Liver (tissue), 9 donors: ENCODE measurements around the gene VAV3. TPM values are rescaled to one million over a fixed set of nuclear protein-coding genes. Genes with fewer than 3 reads are reported as not detected.

ENCODE experiments used
- DNase-seq: peaks from one replicate; pipeline ENCODE4 v3.0.0-alpha.2; 2017; ENCODE audit warnings: low spot score
- H3K27ac ChIP-seq, 2 donors: one replicate each; pipeline ENCODE4 v1.7.0; 2013; ENCODE audit warnings: inconsistent platforms in 2 of 2, low read length in 2 of 2, control low read depth in 1 of 2, low read depth in 1 of 2, mild to moderate bottlenecking in 1 of 2
- H3K27me3 ChIP-seq, 4 donors: one replicate each; pipeline versions ENCODE4 v1.6.1 to v1.7.0; 2013; ENCODE audit warnings: low read length in 3 of 4, inconsistent platforms in 1 of 4, mild to moderate bottlenecking in 1 of 4, moderate library complexity in 1 of 4; ENCODE audit not compliant: control insufficient read depth in 4 of 4, insufficient read depth in 4 of 4
- H3K36me3 ChIP-seq, 4 donors: one replicate each; pipeline versions ENCODE4 v1.6.1 to v1.7.0; 2013; ENCODE audit warnings: low read length in 3 of 4, mild to moderate bottlenecking in 3 of 4, low read depth in 1 of 4, moderate library complexity in 1 of 4; ENCODE audit not compliant: control insufficient read depth in 4 of 4, insufficient read depth in 3 of 4
- H3K4me1 ChIP-seq, 4 donors: one replicate each; pipeline versions ENCODE4 v1.6.1 to v1.7.0; 2013; ENCODE audit warnings: low read length in 3 of 4, mild to moderate bottlenecking in 3 of 4, moderate library complexity in 1 of 4; ENCODE audit not compliant: control insufficient read depth in 4 of 4, insufficient read depth in 4 of 4
- H3K4me3 ChIP-seq, 3 donors: one replicate each; pipeline versions ENCODE4 v1.6.1 to v1.7.0; 2013; ENCODE audit warnings: low read length in 3 of 3, control low read depth in 1 of 3, low read depth in 1 of 3, mild to moderate bottlenecking in 1 of 3
- H3K9ac ChIP-seq, 2 donors: one replicate each; pipeline ENCODE4 v1.7.0; 2013; ENCODE audit warnings: low read length in 2 of 2, mild to moderate bottlenecking in 2 of 2, moderate library complexity in 2 of 2, control low read depth in 1 of 2, low read depth in 1 of 2
- H3K9me3 ChIP-seq, 4 donors: one replicate each; pipeline versions ENCODE4 v1.6.1 to v1.7.0; 2013; ENCODE audit warnings: low read length in 3 of 4; ENCODE audit not compliant: control insufficient read depth in 4 of 4
- EGR1 ChIP-seq, 2 donors: IDR thresholded peaks; 2 replicates each; pipeline ENCODE4 v1.6.1; 2016 to 2018; ENCODE audit warnings: antibody characterized with exemption in 2 of 2, low read depth in 2 of 2
- GABPA ChIP-seq, 2 donors: IDR thresholded peaks in 1 of 2; conservative IDR thresholded peaks in 1 of 2; 2 replicates each; pipeline ENCODE4 v1.6.1; 2016; ENCODE audit warnings: antibody characterized with exemption in 2 of 2, mild to moderate bottlenecking in 1 of 2, moderate library complexity in 1 of 2
- HNF4G ChIP-seq: IDR thresholded peaks from 2 replicates; pipeline ENCODE4 v1.6.1; 2016; ENCODE audit warnings: antibody characterized with exemption
- RAD21 ChIP-seq, 2 donors: IDR thresholded peaks; 2 replicates each; pipeline ENCODE4 v1.6.1; 2016; ENCODE audit warnings: antibody characterized with exemption in 2 of 2, mild to moderate bottlenecking in 2 of 2
- RXRA ChIP-seq, 2 donors: IDR thresholded peaks; 2 replicates each; pipeline ENCODE4 v1.6.1; 2017 to 2018; ENCODE audit warnings: antibody characterized with exemption in 2 of 2, mild to moderate bottlenecking in 1 of 2
- TAF1 ChIP-seq: conservative IDR thresholded peaks from 2 replicates; pipeline ENCODE4 v1.6.1; 2016; ENCODE audit warnings: antibody characterized with exemption, mild to moderate bottlenecking
- YY1 ChIP-seq: IDR thresholded peaks from 2 replicates; pipeline ENCODE4 v1.6.1; 2016; ENCODE audit warnings: antibody characterized with exemption, mild to moderate bottlenecking
- WGBS: extraction: QIAGEN DNeasy Blood & Tissue Kit; methylation state at CpG from one replicate; pipeline ENCODE4 v1.1.7; 2013; 5-methylcytosine and 5-hydroxymethylcytosine counted together
- polyA plus RNA-seq, 2 donors: library from polyadenylated mRNA; stranded (reverse) in 1 of 2; unstranded in 1 of 2; fragments of 200-250 nt in 1 of 2; fragments of >200 nt in 1 of 2; fragmentation: Nextera tagmentation in 1 of 2; extraction: Ambion mirVana in 1 of 2; gene quantifications; one replicate each; pipeline versions ENCODE4 v1.2.1 to v1.2.3, GENCODE V29; 2013 to 2015
- total RNA-seq, 2 donors: library from RNA; depleted of rRNA; stranded (reverse); fragments of >200 nt; gene quantifications; one replicate each; pipeline ENCODE4 v1.2.3, GENCODE V29; 2014
- TF ChIP-seq, protein P1 (sequence below): IDR thresholded peaks from 2 replicates; pipeline ENCODE4 v1.6.1; 2016; ENCODE audit warnings: antibody characterized with exemption
- TF ChIP-seq, protein P2 (sequence below): IDR thresholded peaks from 2 replicates; pipeline ENCODE4 v1.6.1; 2016; ENCODE audit warnings: antibody characterized with exemption
- TF ChIP-seq, protein P3 (sequence below): IDR thresholded peaks from 2 replicates; pipeline ENCODE4 v1.6.1; 2016; ENCODE audit warnings: antibody characterized with exemption, mild to moderate bottlenecking
- TF ChIP-seq, protein P4 (sequence below): fragments of 150-350 bp; IDR thresholded peaks from 2 replicates; pipeline ENCODE4 v1.5.1; 2017; ENCODE audit warnings: improper control_type of control experiment, low read depth, low read length; ENCODE audit not compliant: missing input control
- TF ChIP-seq, protein P5 (sequence below): IDR thresholded peaks from 2 replicates; pipeline ENCODE4 v1.6.1; 2016; ENCODE audit warnings: antibody characterized with exemption
- donor health status: healthy.
- donor health status: healthy.
- donor health status: healthy.
- donor health status: healthy.
- donor health status: healthy.

The VAV3 gene
- total and polyA plus RNA-seq, 4 donors = 0.46 to 4.8 (median 2.7) TPM

DNA sequence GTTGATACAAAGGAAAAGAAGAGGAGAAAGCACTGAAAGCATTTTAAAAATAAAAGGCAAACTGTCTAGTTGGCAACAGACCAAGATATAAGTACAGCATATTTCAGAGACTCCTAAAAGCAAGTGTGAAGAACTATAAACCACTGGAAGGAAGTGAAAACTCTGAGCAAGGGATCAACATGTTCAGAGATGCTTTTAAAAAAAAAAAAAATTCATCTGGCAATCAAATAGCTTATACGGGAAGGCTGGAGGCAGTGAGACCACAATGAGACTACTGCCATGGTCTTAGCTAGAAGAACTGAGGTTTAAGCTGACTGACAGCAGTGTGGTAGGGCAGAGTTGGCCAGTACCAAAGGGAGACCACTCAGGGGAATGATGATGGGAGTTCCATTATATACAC is 124.3 kb downstream of the VAV3 start:
- H3K27ac ChIP-seq = no peak overlapping the region
- no peaks in the 10 kb centered on the region for H3K4me1 ChIP-seq
- no peak overlapping the region for H3K4me3 ChIP-seq
- H3K9ac ChIP-seq = no peak overlapping the region
- no peaks in the 10 kb centered on the region for H3K36me3 ChIP-seq
- peaks cover 0 to 3% (median 0%) of the 10 kb centered on the region in 4 donors for H3K9me3 ChIP-seq
- no peaks in the 10 kb centered on the region for H3K27me3 ChIP-seq
- WGBS = 40% methylated on average over 1 of the region's 1 CpG
- TF ChIP-seq RXRA (IDR thresholded peaks at IDR 0.05) = no peak
- no peak for TF ChIP-seq EGR1 (IDR thresholded peaks at IDR 0.05; ENCODE audit: low read depth in 2 of 2)
- TF ChIP-seq, protein P1, sequence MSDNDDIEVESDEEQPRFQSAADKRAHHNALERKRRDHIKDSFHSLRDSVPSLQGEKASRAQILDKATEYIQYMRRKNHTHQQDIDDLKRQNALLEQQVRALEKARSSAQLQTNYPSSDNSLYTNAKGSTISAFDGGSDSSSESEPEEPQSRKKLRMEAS = no peak
- TF ChIP-seq GABPA (IDR thresholded peaks at IDR 0.05 in 1 of 2, conservative IDR thresholded peaks at IDR 0.05 in 1 of 2) = no peak
- TF ChIP-seq, protein P2, sequence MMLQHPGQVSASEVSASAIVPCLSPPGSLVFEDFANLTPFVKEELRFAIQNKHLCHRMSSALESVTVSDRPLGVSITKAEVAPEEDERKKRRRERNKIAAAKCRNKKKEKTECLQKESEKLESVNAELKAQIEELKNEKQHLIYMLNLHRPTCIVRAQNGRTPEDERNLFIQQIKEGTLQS = no peak
- no peak for TF ChIP-seq RAD21 (IDR thresholded peaks at IDR 0.05)
- no peak for TF ChIP-seq TAF1
- TF ChIP-seq, protein P3, sequence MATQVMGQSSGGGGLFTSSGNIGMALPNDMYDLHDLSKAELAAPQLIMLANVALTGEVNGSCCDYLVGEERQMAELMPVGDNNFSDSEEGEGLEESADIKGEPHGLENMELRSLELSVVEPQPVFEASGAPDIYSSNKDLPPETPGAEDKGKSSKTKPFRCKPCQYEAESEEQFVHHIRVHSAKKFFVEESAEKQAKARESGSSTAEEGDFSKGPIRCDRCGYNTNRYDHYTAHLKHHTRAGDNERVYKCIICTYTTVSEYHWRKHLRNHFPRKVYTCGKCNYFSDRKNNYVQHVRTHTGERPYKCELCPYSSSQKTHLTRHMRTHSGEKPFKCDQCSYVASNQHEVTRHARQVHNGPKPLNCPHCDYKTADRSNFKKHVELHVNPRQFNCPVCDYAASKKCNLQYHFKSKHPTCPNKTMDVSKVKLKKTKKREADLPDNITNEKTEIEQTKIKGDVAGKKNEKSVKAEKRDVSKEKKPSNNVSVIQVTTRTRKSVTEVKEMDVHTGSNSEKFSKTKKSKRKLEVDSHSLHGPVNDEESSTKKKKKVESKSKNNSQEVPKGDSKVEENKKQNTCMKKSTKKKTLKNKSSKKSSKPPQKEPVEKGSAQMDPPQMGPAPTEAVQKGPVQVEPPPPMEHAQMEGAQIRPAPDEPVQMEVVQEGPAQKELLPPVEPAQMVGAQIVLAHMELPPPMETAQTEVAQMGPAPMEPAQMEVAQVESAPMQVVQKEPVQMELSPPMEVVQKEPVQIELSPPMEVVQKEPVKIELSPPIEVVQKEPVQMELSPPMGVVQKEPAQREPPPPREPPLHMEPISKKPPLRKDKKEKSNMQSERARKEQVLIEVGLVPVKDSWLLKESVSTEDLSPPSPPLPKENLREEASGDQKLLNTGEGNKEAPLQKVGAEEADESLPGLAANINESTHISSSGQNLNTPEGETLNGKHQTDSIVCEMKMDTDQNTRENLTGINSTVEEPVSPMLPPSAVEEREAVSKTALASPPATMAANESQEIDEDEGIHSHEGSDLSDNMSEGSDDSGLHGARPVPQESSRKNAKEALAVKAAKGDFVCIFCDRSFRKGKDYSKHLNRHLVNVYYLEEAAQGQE = no peak
- no peak for TF ChIP-seq HNF4G
- TF ChIP-seq, protein P4, sequence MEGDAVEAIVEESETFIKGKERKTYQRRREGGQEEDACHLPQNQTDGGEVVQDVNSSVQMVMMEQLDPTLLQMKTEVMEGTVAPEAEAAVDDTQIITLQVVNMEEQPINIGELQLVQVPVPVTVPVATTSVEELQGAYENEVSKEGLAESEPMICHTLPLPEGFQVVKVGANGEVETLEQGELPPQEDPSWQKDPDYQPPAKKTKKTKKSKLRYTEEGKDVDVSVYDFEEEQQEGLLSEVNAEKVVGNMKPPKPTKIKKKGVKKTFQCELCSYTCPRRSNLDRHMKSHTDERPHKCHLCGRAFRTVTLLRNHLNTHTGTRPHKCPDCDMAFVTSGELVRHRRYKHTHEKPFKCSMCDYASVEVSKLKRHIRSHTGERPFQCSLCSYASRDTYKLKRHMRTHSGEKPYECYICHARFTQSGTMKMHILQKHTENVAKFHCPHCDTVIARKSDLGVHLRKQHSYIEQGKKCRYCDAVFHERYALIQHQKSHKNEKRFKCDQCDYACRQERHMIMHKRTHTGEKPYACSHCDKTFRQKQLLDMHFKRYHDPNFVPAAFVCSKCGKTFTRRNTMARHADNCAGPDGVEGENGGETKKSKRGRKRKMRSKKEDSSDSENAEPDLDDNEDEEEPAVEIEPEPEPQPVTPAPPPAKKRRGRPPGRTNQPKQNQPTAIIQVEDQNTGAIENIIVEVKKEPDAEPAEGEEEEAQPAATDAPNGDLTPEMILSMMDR = no peak
- TF ChIP-seq, protein P5, sequence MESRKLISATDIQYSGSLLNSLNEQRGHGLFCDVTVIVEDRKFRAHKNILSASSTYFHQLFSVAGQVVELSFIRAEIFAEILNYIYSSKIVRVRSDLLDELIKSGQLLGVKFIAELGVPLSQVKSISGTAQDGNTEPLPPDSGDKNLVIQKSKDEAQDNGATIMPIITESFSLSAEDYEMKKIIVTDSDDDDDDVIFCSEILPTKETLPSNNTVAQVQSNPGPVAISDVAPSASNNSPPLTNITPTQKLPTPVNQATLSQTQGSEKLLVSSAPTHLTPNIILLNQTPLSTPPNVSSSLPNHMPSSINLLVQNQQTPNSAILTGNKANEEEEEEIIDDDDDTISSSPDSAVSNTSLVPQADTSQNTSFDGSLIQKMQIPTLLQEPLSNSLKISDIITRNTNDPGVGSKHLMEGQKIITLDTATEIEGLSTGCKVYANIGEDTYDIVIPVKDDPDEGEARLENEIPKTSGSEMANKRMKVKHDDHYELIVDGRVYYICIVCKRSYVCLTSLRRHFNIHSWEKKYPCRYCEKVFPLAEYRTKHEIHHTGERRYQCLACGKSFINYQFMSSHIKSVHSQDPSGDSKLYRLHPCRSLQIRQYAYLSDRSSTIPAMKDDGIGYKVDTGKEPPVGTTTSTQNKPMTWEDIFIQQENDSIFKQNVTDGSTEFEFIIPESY = no peak
- no peak for DNase-seq

DNA sequence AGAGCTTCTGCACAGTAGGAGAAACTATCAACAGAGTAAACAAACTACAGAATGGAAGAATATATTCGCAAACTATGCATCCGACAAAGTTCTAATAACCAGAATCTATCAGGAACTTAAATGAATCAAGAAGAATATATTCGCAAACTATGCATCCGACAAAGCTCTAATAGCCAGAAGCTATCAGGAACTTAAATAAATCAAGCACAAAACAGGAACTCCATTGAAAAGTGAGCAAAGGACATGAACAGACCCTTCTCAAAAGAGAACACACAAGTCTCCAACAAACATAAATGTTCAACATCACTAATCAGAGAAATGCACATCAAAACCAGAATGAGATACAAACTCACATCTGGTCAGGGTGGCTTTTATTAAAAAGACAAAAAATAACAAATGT is 126.9 kb downstream of the VAV3 start:
- TF ChIP-seq RXRA (IDR thresholded peaks at IDR 0.05) (no peak), YY1 (no peak)
- TF ChIP-seq, protein P1 = no peak
- TF ChIP-seq, protein P5 = no peak
- Histone ChIP-seq H3K9ac (no peak overlapping the region), H3K4me1 (peaks cover 0 to 4% (median 0%) of the 10 kb centered on the region in 4 donors), H3K36me3 (no peaks in the 10 kb centered on the region), H3K27me3 (peaks cover 0 to 7% (median 0%) of the 10 kb centered on the region in 4 donors), H3K27ac (no peak overlapping the region), H3K4me3 (no peak overlapping the region), H3K9me3 (peaks cover 0 to 3% (median 0%) of the 10 kb centered on the region in 4 donors)
- no peak for DNase-seq
- 78% methylated on average over 4 of the region's 4 CpGs for WGBS
